HepG2 (cell line): ENCODE results near the gene SKIL. TPM values are rescaled to one million over a fixed set of nuclear protein-coding genes. Genes with fewer than 3 reads are reported as not detected.
A peak's percentile ranks its signal among the peaks of the same experiment; 100 is the strongest.
"Not testable (repeated sequence)": the region's sequence is repeated elsewhere in the genome, so short reads cannot be mapped to it uniquely, and the experiment has no call there.

Experiments used
- ATAC-seq: fragments of 200-7000 bp; cut with Tn5 transposase; 3 replicates; pipeline ENCODE4 v1.9.1; 2020; ENCODE audit warnings: mild to moderate bottlenecking, moderate library complexity
- BruUV-seq: library from RNA; stranded (reverse); fragments of 400-500 nt; replicated peaks from 2 replicates; lab custom pipeline; 2021; lab: Mats Ljungman, UMichigan
- CTCF ChIA-PET: fragments of 300-600 bp; formaldehyde crosslinking; extraction: SDS; loops from one replicate; lab custom pipeline; 2021; ENCODE audit warnings: low total read pairs, inconsistent platforms, low intra/inter-chr PET ratio; lab: Yijun Ruan, JAX
- POLR2A ChIA-PET: fragments of 350-600 bp; sonication (Branson Sonifier 250); formaldehyde crosslinking; loops from one replicate; lab custom pipeline; 2020; ENCODE audit warnings: antibody characterized with exemption, inconsistent platforms; lab: Yijun Ruan, JAX
- DNase-seq: peaks from one replicate; pipeline ENCODE4 v3.0.0-alpha.2; 2015; ENCODE audit warnings: low spot score
- FAIRE-seq: peaks from 3 replicates; lab custom pipeline; 2011; peaks lifted over from hg19 to GRCh38; lab: Jason Lieb, UNC
- H2AFZ ChIP-seq: one replicate; pipeline ENCODE4 v1.6.1; 2011; ENCODE audit warnings: low read length, inconsistent platforms
- H3K27ac ChIP-seq: fragments of 300-600 bp; 3 replicates; pipeline ENCODE4 v1.8.0; 2011; ENCODE audit warnings: mixed run types, mild to moderate bottlenecking, mixed read lengths, low read length, inconsistent platforms; ENCODE audit not compliant: insufficient read depth; ENCODE audit errors: extremely low read length
- H3K27me3 ChIP-seq, 2 experiments: fragments of 200-600 bp in 1 of 2; 2 replicates in 1 of 2; 3 replicates in 1 of 2; pipeline versions ENCODE4 v1.6.0 to v1.8.0; 2011; ENCODE audit warnings: low read length in 2 of 2, mild to moderate bottlenecking in 2 of 2, moderate library complexity in 2 of 2, inconsistent platforms in 1 of 2; ENCODE audit not compliant: insufficient read depth in 2 of 2, control insufficient read depth in 1 of 2
- H3K36me3 ChIP-seq, 2 experiments: fragments of 200-600 bp in 1 of 2; replicated peaks in 1 of 2; 2 replicates in 1 of 2; 3 replicates in 1 of 2; pipeline versions ENCODE4 v1.5.1 to v1.8.0; 2011; ENCODE audit warnings: low read length in 2 of 2, inconsistent platforms in 1 of 2; ENCODE audit not compliant: insufficient read depth in 2 of 2, control insufficient read depth in 1 of 2
- H3K4me1 ChIP-seq: 2 replicates; pipeline ENCODE4 v1.5.1; 2012; ENCODE audit warnings: low read length, inconsistent platforms; ENCODE audit not compliant: insufficient read depth
- H3K4me2 ChIP-seq: 2 replicates; pipeline ENCODE4 v1.6.0; 2011; ENCODE audit warnings: low read depth, low read length, inconsistent platforms
- H3K4me3 ChIP-seq, 3 experiments: fragments of 200-600 bp in 1 of 3; sonication (generic), shearing (Covaris generic) in 1 of 3; replicated peaks in 1 of 3; 2 replicates each; pipeline ENCODE4 v1.5.1; 2011 to 2016; ENCODE audit warnings: low read length in 3 of 3, inconsistent platforms in 2 of 3, low read depth in 2 of 3, mild to moderate bottlenecking in 2 of 3, control low read depth in 1 of 3, mixed read lengths in 1 of 3; ENCODE audit not compliant: insufficient read depth in 1 of 3
- H3K79me2 ChIP-seq: one replicate; pipeline ENCODE4 v1.6.1; 2011; ENCODE audit warnings: low read length, inconsistent platforms; ENCODE audit not compliant: insufficient read depth
- H3K9ac ChIP-seq: 2 replicates; pipeline ENCODE4 v1.6.0; 2011; ENCODE audit warnings: mild to moderate bottlenecking, low read depth, low read length, inconsistent platforms; ENCODE audit not compliant: insufficient read depth
- H3K9me3 ChIP-seq: 2 replicates; pipeline ENCODE4 v1.5.1; 2012; ENCODE audit warnings: mild to moderate bottlenecking, low read length
- H4K20me1 ChIP-seq: 2 replicates; pipeline ENCODE4 v1.6.0; 2011; ENCODE audit warnings: inconsistent platforms, mild to moderate bottlenecking, low read length, moderate library complexity; ENCODE audit not compliant: insufficient read depth
- MXD1 ChIP-seq: sonication (generic); formaldehyde crosslinking; IDR thresholded peaks from 2 replicates; pipeline ENCODE4 v1.4.0; 2020; ENCODE audit warnings: mild to moderate bottlenecking, missing genetic modification reagents
- NFIB ChIP-seq: sonication (generic); formaldehyde crosslinking; IDR thresholded peaks from 2 replicates; pipeline ENCODE4 v1.9.0; 2021; ENCODE audit warnings: missing genetic modification reagents, mild to moderate bottlenecking, borderline replicate concordance
- NR2F6 ChIP-seq, 2 experiments: IDR thresholded peaks; 2 replicates each; pipeline ENCODE4 v1.6.1; 2016; ENCODE audit warnings: antibody characterized with exemption in 1 of 2, mild to moderate bottlenecking in 1 of 2
- SMAD9 ChIP-seq: sonication (generic); formaldehyde crosslinking; IDR thresholded peaks from 2 replicates; pipeline ENCODE4 v1.5.1; 2020; ENCODE audit warnings: mild to moderate bottlenecking, missing genetic modification reagents
- SSRP1 ChIP-seq: IDR thresholded peaks from 2 replicates; pipeline ENCODE4 v1.6.1; 2016; ENCODE audit warnings: control low read depth
- TBL1XR1 ChIP-seq: fragments of 150-350 bp; IDR thresholded peaks from 2 replicates; pipeline ENCODE4 v1.6.1; 2014; ENCODE audit warnings: borderline replicate concordance, low read length; ENCODE audit not compliant: partially characterized antibody
- THAP11 ChIP-seq: IDR thresholded peaks from 2 replicates; pipeline ENCODE4 v1.6.1; 2016; ENCODE audit warnings: missing biosample characterization, missing genetic modification reagents
- YY1 ChIP-seq: IDR thresholded peaks from 2 replicates; pipeline ENCODE4 v1.6.1; 2011; ENCODE audit warnings: low read length, low read depth, moderate library complexity, mild to moderate bottlenecking; ENCODE audit not compliant: insufficient read depth, insufficient replicate concordance
- ZFP36 ChIP-seq: fragments of 150-350 bp; IDR thresholded peaks from 2 replicates; pipeline ENCODE4 v1.6.1; 2018; ENCODE audit warnings: borderline replicate concordance, low read length, low read depth; ENCODE audit not compliant: partially characterized antibody
- ZNF724P ChIP-seq: sonication (generic); formaldehyde crosslinking; IDR thresholded peaks from 2 replicates; pipeline ENCODE4 v1.8.0; 2022; ENCODE audit warnings: missing genetic modification reagents, borderline replicate concordance
- WGBS: methylation state at CpG from one replicate; pipeline ENCODE4 v1.1.6; 2017; ENCODE audit warnings: low lambda C conversion rate; 5-methylcytosine and 5-hydroxymethylcytosine counted together
- in situ Hi-C: cut with HindIII; loops from 2 replicates; pipeline ENCODE4 v1.10.0; 2017; ENCODE audit warnings: low pct_unique_long_range_greater_than_20kb; ENCODE audit not compliant: extremely low pct_ligation_motif_present
- intact Hi-C: fragments of 100-400 bp; cut with micrococcal nuclease; formaldehyde crosslinking; loops from one replicate; pipeline ENCODE4 v1.10.0; 2022; ENCODE audit not compliant: unreplicated experiment
- polyA plus RNA-seq, 8 experiments: library from polyadenylated mRNA; depleted of rRNA in 3 of 8; stranded (reverse) in 7 of 8; unstranded in 1 of 8; fragments of >200 nt; fragmentation: Illumina TruSeq in 4 of 8; extraction: Trizol in 4 of 8; gene quantifications; 2 replicates each; pipeline versions ENCODE4 v1.2.1 to v1.2.3, GENCODE V29; 2011 to 2016; ENCODE audit warnings: low read depth in 4 of 8, missing spikeins in 1 of 8, mixed read lengths in 1 of 8; ENCODE audit not compliant: insufficient read depth in 1 of 8
- total RNA-seq, 5 experiments: library from RNA; depleted of rRNA; stranded (reverse); fragments of >200 nt; fragmentation: Illumina TruSeq; extraction: Trizol; gene quantifications; 2 replicates each; pipeline ENCODE4 v1.2.3, GENCODE V29; 2016; ENCODE audit warnings: low read depth in 1 of 5

SKIL gene
- total and polyA plus RNA-seq, 2 of the 13 experiments (the other 11 are each of a cell fraction or from before 2014, with no cell fraction given) = 5.2 to 20.7 TPM

- Histone ChIP-seq H2AFZ (no peak overlapping the region), H3K4me3 (no peak overlapping the region), H3K27me3 (no peaks in the 10 kb centered on the region), H3K4me2 (no peak overlapping the region), H3K27ac (no peak overlapping the region), H3K9me3 (peaks cover 19% of the 10 kb centered on the region), H3K79me2 (no peaks in the 10 kb centered on the region), H3K9ac (no peak overlapping the region), H3K36me3 (no peaks in the 10 kb centered on the region), H4K20me1 (no peaks in the 10 kb centered on the region), H3K4me1 (peaks cover 12% of the 10 kb centered on the region; the same call in 1 of the 2 replicates)
- WGBS = 38% methylated on average over 3 of the region's 3 CpGs
- BruUV-seq = no TSS peak
- in situ Hi-C loops (no loop called here), intact Hi-C loops (no loop called here)
- no peak for FAIRE-seq
- ChIA-PET POLR2A (no interaction called here), CTCF (no interaction called here)
- no peak for DNase-seq
- TF ChIP-seq NFIB (CRISPR knock-in tag) = no peak
- no peak for TF ChIP-seq YY1
- no peak for TF ChIP-seq NR2F6 (IDR thresholded peaks at IDR 0.05)
- TF ChIP-seq NR2F6 (CRISPR knock-in tag; IDR thresholded peaks at IDR 0.05) = no peak
- no peak for TF ChIP-seq TBL1XR1
- TF ChIP-seq, all 625 proteins: peak for 0
- ATAC-seq = no peak
These were observed 20.1 kb upstream of the SKIL start for GRCh38 chr3:170337420-170337819.

- WGBS = 4% methylated on average over 1 of the region's 1 CpG
- ATAC-seq (no peak), FAIRE-seq (no peak)
These were observed 18.7 kb upstream of the SKIL start for GRCh38 chr3:170338690-170339340.

GRCh38 chr3:170342273-170342672, 15.2 kb upstream of the SKIL start:
- BruUV-seq, POLR2A ChIA-PET, intact Hi-C loops, CTCF ChIA-PET, ATAC-seq, H2AFZ ChIP-seq, DNase-seq, H3K36me3 ChIP-seq, H3K4me3 ChIP-seq, H3K4me2 ChIP-seq, H3K27ac ChIP-seq, H3K4me1 ChIP-seq, H3K79me2 ChIP-seq, in situ Hi-C loops, H4K20me1 ChIP-seq, H3K9ac ChIP-seq, FAIRE-seq, H3K27me3 ChIP-seq: not testable (repeated sequence)
- WGBS = 79% methylated on average over 9 of the region's 9 CpGs
- peaks cover 17% of the 10 kb centered on the region for H3K9me3 ChIP-seq

More at GRCh38 chr3:170338690-170339340, 18.7 kb upstream of the SKIL start:
- Histone ChIP-seq H3K4me1 (peaks cover 12% of the 10 kb centered on the region; the same call in 1 of the 2 replicates), H3K4me3 (no peak overlapping the region), H3K79me2 (no peaks in the 10 kb centered on the region), H3K9ac (no peak overlapping the region), H3K9me3 (peaks cover 19% of the 10 kb centered on the region), H4K20me1 (no peaks in the 10 kb centered on the region), H2AFZ (no peak overlapping the region), H3K4me2 (no peak overlapping the region), H3K36me3 (no peaks in the 10 kb centered on the region), H3K27me3 (no peaks in the 10 kb centered on the region), H3K27ac (no peak overlapping the region)
- ChIA-PET CTCF (no interaction called here), POLR2A (no interaction called here)
- no TSS peak for BruUV-seq
- no peak for DNase-seq
- intact Hi-C loops = no loop called here
- TF ChIP-seq THAP11 (CRISPR knock-in tag) = no peak
- peak; percentile 97 for TF ChIP-seq ZNF724P
- no peak for TF ChIP-seq MXD1 (CRISPR knock-in tag)
- TF ChIP-seq ZFP36 = peak; percentile 26
- TF ChIP-seq SSRP1 (CRISPR knock-in tag) = no peak
- no peak for TF ChIP-seq SMAD9
- in situ Hi-C loops = no loop called here
